HEK293 (cell line): ENCODE measurements around the gene CNOT11.

Source experiments
- CTCF ChIA-PET: fragments of 350-600 bp; formaldehyde crosslinking; extraction: SDS; loops from one replicate; lab custom pipeline; 2021; ENCODE audit warnings: antibody characterized with exemption; lab: Yijun Ruan, JAX
- POLR2A ChIA-PET: fragments of 300-600 bp; formaldehyde crosslinking; extraction: SDS; loops from one replicate; lab custom pipeline; 2020; ENCODE audit warnings: antibody characterized with exemption, inconsistent platforms; lab: Yijun Ruan, JAX
- H3K27ac ChIP-seq: fragments of 200-500 bp; sonication (Bioruptor generic); 2 replicates; pipeline ENCODE4 v1.5.1; 2014; ENCODE audit warnings: low read depth, low read length, control low read depth, inconsistent platforms; ENCODE audit errors: extremely low read depth
- H3K36me3 ChIP-seq, 2 experiments: fragments of 200-500 bp in 1 of 2; sonication (Bioruptor generic) in 1 of 2; 1 replicate in 1 of 2; 2 replicates in 1 of 2; pipeline ENCODE4 v1.5.1; 2014 to 2017; ENCODE audit warnings: inconsistent platforms in 2 of 2, low read length in 2 of 2; ENCODE audit not compliant: control insufficient read depth in 2 of 2, insufficient read depth in 1 of 2
- H3K4me1 ChIP-seq: fragments of 200-500 bp; sonication (Bioruptor generic); 2 replicates; pipeline ENCODE4 v1.5.1; 2014; ENCODE audit warnings: mild to moderate bottlenecking, low read length, inconsistent platforms; ENCODE audit not compliant: control insufficient read depth, insufficient read depth
- H3K4me3 ChIP-seq: 2 replicates; pipeline ENCODE4 v1.5.1; 2011; ENCODE audit warnings: low read depth, mild to moderate bottlenecking, control low read depth, low read length, moderate library complexity
- H3K9me3 ChIP-seq: fragments of 200-500 bp; sonication (Bioruptor generic); 2 replicates; pipeline ENCODE4 v1.5.1; 2014; ENCODE audit warnings: low read depth, low read length, inconsistent platforms; ENCODE audit not compliant: control insufficient read depth, insufficient read depth
- GFI1B ChIP-seq: fragments of 450-650 bp; formaldehyde crosslinking; IDR thresholded peaks from 2 replicates; pipeline ENCODE4 v1.5.1; 2016; ENCODE audit warnings: missing biosample characterization, missing genetic modification characterization
- HOXC10 ChIP-seq: sonication (generic); formaldehyde crosslinking; IDR thresholded peaks from 2 replicates; pipeline ENCODE4 v1.8.1; 2023; ENCODE audit warnings: mild to moderate bottlenecking, missing genetic modification reagents
- KLF16 ChIP-seq: fragments of 450-650 bp; formaldehyde crosslinking; IDR thresholded peaks from 2 replicates; pipeline ENCODE4 v1.5.1; 2017; ENCODE audit warnings: missing biosample characterization, missing genetic modification characterization
- KLF8 ChIP-seq: fragments of 450-650 bp; formaldehyde crosslinking; IDR thresholded peaks from 2 replicates; pipeline ENCODE4 v1.5.1; 2016; ENCODE audit warnings: missing biosample characterization, missing genetic modification characterization
- PRDM4 ChIP-seq: fragments of 450-650 bp; formaldehyde crosslinking; IDR thresholded peaks from 2 replicates; pipeline ENCODE4 v1.5.1; 2017; ENCODE audit warnings: missing biosample characterization, missing genetic modification characterization
- SETDB1 ChIP-seq: IDR thresholded peaks from one replicate; pipeline ENCODE4 v1.6.1; 2017; ENCODE audit warnings: mild to moderate bottlenecking, low read length, moderate library complexity, mixed read lengths; ENCODE audit not compliant: insufficient read length
- ZBTB10 ChIP-seq: fragments of 450-650 bp; formaldehyde crosslinking; IDR thresholded peaks from 2 replicates; pipeline ENCODE4 v1.5.1; 2016; ENCODE audit warnings: missing biosample characterization, missing genetic modification characterization
- ZNF138 ChIP-seq: fragments of 450-650 bp; formaldehyde crosslinking; IDR thresholded peaks from 2 replicates; pipeline ENCODE4 v1.5.1; 2016; ENCODE audit warnings: missing biosample characterization, missing genetic modification characterization, borderline replicate concordance
- ZNF169 ChIP-seq: fragments of 450-650 bp; formaldehyde crosslinking; IDR thresholded peaks from 2 replicates; pipeline ENCODE4 v1.5.1; 2016; ENCODE audit warnings: missing biosample characterization, missing genetic modification characterization
- ZNF184 ChIP-seq: fragments of 450-650 bp; IDR thresholded peaks from 2 replicates; pipeline ENCODE4 v1.5.1; 2018; ENCODE audit warnings: missing biosample characterization, mild to moderate bottlenecking, missing genetic modification characterization
- ZNF292 ChIP-seq: fragments of 450-650 bp; formaldehyde crosslinking; IDR thresholded peaks from 2 replicates; pipeline ENCODE4 v1.5.1; 2016; ENCODE audit warnings: low read depth, missing biosample characterization, missing genetic modification characterization, borderline replicate concordance
- ZNF473 ChIP-seq: fragments of 450-650 bp; formaldehyde crosslinking; IDR thresholded peaks from 2 replicates; pipeline ENCODE4 v1.5.1; 2017; ENCODE audit warnings: missing biosample characterization, missing genetic modification characterization
- ZNF549 ChIP-seq: fragments of 450-650 bp; IDR thresholded peaks from 2 replicates; pipeline ENCODE4 v1.5.1; 2018; ENCODE audit warnings: missing biosample characterization, missing genetic modification characterization, mild to moderate bottlenecking, inconsistent platforms, moderate library complexity
- ZNF560 ChIP-seq: fragments of 450-650 bp; formaldehyde crosslinking; IDR thresholded peaks from 2 replicates; pipeline ENCODE4 v1.5.1; 2017; ENCODE audit warnings: missing biosample characterization, missing genetic modification characterization, borderline replicate concordance
- ZNF624 ChIP-seq: fragments of 450-650 bp; formaldehyde crosslinking; IDR thresholded peaks from 2 replicates; pipeline ENCODE4 v1.5.1; 2017; ENCODE audit warnings: missing biosample characterization, missing genetic modification characterization
- ZNF677 ChIP-seq: fragments of 450-650 bp; IDR thresholded peaks from 2 replicates; pipeline ENCODE4 v1.5.0; 2018; ENCODE audit warnings: missing biosample characterization, mild to moderate bottlenecking, missing genetic modification characterization, moderate library complexity
- TF ChIP-seq, protein P1 (sequence below): fragments of 450-650 bp; formaldehyde crosslinking; IDR thresholded peaks from 2 replicates; pipeline ENCODE4 v1.5.1; 2016; ENCODE audit warnings: missing biosample characterization, missing genetic modification characterization
- TF ChIP-seq, protein P2 (sequence below): fragments of 450-650 bp; formaldehyde crosslinking; IDR thresholded peaks from 2 replicates; pipeline ENCODE4 v1.5.1; 2017; ENCODE audit warnings: missing biosample characterization, missing genetic modification characterization

Gene CNOT11

GRCh38 chr2:101274142-101274541 lies 21.5 kb downstream of the CNOT11 start (continued):
- TF ChIP-seq, protein P1, sequence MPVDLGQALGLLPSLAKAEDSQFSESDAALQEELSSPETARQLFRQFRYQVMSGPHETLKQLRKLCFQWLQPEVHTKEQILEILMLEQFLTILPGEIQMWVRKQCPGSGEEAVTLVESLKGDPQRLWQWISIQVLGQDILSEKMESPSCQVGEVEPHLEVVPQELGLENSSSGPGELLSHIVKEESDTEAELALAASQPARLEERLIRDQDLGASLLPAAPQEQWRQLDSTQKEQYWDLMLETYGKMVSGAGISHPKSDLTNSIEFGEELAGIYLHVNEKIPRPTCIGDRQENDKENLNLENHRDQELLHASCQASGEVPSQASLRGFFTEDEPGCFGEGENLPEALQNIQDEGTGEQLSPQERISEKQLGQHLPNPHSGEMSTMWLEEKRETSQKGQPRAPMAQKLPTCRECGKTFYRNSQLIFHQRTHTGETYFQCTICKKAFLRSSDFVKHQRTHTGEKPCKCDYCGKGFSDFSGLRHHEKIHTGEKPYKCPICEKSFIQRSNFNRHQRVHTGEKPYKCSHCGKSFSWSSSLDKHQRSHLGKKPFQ: no peak
- TF ChIP-seq ZNF560 (tag by site-specific recombination) (no peak), ZNF473 (tag by site-specific recombination) (no peak), ZNF624 (tag by site-specific recombination) (no peak)

DNA sequence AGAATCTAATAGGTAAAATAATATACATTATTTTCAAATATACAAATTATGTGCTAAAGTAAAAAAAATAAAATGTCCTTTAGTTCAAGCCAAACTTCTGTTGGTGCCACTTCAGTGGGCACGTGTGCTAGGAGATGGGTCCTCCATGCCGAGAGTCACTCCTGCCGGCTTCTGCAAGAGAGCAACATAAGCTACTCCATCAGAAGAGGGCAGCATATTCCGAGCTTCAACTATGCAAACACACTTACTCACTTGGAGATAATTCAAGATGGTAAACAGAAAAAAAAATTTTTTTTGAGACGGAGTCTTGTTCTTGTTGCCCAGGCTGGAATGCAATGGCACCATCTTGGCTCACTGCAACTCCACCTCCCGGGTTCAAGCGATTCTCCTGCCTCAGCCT lies 24.4 kb downstream of the CNOT11 start:
- Histone ChIP-seq H3K9me3 (no peaks in the 10 kb centered on the region), H3K27ac (no peak overlapping the region), H3K4me3 (no peak overlapping the region), H3K36me3 (peaks cover 43 to 67% of the 10 kb centered on the region in 2 experiments), H3K4me1 (no peaks in the 10 kb centered on the region)
- no peak for TF ChIP-seq ZNF292
- no peak for TF ChIP-seq ZNF677
- TF ChIP-seq HOXC10 (CRISPR knock-in tag): no peak
- TF ChIP-seq ZNF138 (tag by site-specific recombination): no peak
- no peak for TF ChIP-seq PRDM4 (tag by site-specific recombination)
- TF ChIP-seq ZNF169 (tag by site-specific recombination): no peak
- TF ChIP-seq KLF16: no peak
- TF ChIP-seq ZNF184: no peak
- no peak for TF ChIP-seq ZBTB10 (tag by site-specific recombination)
- no peak for TF ChIP-seq GFI1B (tag by site-specific recombination)
- CTCF ChIA-PET: no interaction called here
- POLR2A ChIA-PET: no interaction called here

DNA sequence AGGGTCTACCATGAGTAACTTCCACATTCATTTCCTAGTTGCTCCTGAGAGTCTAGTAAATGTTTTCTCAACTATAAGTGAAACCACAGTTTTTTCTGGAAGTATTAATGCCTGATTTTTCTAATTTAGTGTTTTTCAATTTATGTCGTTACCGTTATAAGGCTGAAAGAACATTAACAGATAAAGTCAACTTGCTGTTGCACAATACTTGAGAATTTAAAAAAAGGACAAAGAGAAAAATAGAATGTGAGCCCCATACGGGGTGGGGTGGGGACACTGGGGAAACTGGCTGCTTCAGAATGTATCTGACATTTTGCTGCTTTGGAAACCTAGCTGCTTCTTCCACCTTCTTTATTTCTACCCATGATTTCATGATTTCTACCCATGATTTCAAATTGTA lies 26.2 kb downstream of the CNOT11 start:
- H3K9me3 ChIP-seq: no peaks in the 10 kb centered on the region
- ChIA-PET CTCF (no interaction called here), POLR2A (no interaction called here)
- no peak overlapping the region for H3K4me3 ChIP-seq
- no peak overlapping the region for H3K27ac ChIP-seq
- peaks cover 39 to 69% of the 10 kb centered on the region in 2 experiments for H3K36me3 ChIP-seq
- TF ChIP-seq SETDB1 (no peak), ZNF549 (tag by site-specific recombination) (no peak), KLF8 (tag by site-specific recombination) (no peak)
- TF ChIP-seq, protein P2, sequence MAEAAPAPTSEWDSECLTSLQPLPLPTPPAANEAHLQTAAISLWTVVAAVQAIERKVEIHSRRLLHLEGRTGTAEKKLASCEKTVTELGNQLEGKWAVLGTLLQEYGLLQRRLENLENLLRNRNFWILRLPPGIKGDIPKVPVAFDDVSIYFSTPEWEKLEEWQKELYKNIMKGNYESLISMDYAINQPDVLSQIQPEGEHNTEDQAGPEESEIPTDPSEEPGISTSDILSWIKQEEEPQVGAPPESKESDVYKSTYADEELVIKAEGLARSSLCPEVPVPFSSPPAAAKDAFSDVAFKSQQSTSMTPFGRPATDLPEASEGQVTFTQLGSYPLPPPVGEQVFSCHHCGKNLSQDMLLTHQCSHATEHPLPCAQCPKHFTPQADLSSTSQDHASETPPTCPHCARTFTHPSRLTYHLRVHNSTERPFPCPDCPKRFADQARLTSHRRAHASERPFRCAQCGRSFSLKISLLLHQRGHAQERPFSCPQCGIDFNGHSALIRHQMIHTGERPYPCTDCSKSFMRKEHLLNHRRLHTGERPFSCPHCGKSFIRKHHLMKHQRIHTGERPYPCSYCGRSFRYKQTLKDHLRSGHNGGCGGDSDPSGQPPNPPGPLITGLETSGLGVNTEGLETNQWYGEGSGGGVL (tag by site-specific recombination): no peak
- TF ChIP-seq, all 188 proteins: peak for 0
- H3K4me1 ChIP-seq: no peaks in the 10 kb centered on the region
